T-helper 1 cell treated with Interleukin-12 subunit alpha and Interleukin-12 subunit beta and Interleukin-4 antibody, amounts not matched to agents 30 μg/mL and 1 μg/mL, for 36 hours (primary cell): Measurements from ENCODE around the gene ONECUT3.

Experiments used
- H3K27ac Mint-ChIP-seq: one replicate; pipeline ENCODE4 v1.8.0; 2021; ENCODE audit warnings: mild to moderate bottlenecking, mixed read lengths
- H3K27me3 Mint-ChIP-seq: one replicate; pipeline ENCODE4 v1.8.0; 2021; ENCODE audit warnings: low read depth, mixed read lengths
- H3K36me3 Mint-ChIP-seq: one replicate; pipeline ENCODE4 v1.8.0; 2021; ENCODE audit warnings: low read depth, mixed read lengths
- H3K4me1 Mint-ChIP-seq: one replicate; pipeline ENCODE4 v1.8.0; 2021; ENCODE audit warnings: low read depth, mixed read lengths
- H3K4me3 Mint-ChIP-seq: one replicate; pipeline ENCODE4 v1.8.0; 2021; ENCODE audit warnings: mild to moderate bottlenecking, moderate library complexity, mixed read lengths
- H3K9me3 Mint-ChIP-seq: one replicate; pipeline ENCODE4 v1.8.0; 2021; ENCODE audit warnings: mixed read lengths

The ONECUT3 gene

DNA sequence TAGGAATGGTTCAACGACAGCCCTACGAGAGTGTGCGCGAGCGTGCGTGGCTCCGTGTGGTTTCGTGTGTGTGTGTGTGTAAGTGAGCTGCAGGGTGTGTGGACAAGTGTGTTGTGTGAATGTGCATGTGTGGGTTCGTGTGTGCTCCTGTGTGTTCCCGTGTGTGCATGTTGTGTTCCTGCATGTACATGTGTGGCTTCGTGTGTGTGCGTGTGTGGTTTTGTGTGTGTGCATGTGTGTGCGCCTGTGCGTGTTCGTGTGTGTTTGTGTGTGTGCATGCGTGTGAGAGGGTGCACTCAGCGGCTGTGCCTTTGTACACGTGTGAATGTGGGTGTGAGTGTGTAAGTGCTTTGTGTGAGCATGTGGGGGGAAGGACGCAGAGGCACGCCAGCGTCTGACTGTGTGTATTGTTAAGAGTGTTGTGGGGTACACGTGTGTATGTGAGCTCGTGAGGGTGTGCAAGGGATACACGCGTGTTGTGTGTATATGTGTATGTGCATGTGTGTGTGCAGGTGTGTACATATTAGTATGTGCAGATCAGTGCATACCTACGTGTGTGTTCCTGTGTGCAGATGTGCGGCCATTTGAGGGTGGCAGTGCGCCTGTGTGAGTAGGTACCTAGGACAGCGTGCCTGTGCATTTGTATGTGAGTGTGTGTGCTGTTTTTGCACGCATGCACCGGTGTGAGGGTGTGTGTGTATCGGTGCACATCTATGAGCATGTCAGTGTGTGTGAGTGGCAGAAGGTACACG is 24.3 kb upstream of the ONECUT3 start:
- H3K4me3 Mint-ChIP-seq: no peak overlapping the region

GRCh38 chr19:1729568-1729925 is 23.8 kb upstream of the ONECUT3 start:
- no peak overlapping the region for H3K27ac Mint-ChIP-seq
- H3K4me3 Mint-ChIP-seq: no peak overlapping the region
- peaks cover 4% of the 10 kb centered on the region for H3K4me1 Mint-ChIP-seq
- no peaks in the 10 kb centered on the region for H3K9me3 Mint-ChIP-seq
- no peaks in the 10 kb centered on the region for H3K36me3 Mint-ChIP-seq
- H3K27me3 Mint-ChIP-seq: peaks cover 31% of the 10 kb centered on the region

More for the DNA sequence above, 24.3 kb upstream of the ONECUT3 start:
- Mint-ChIP-seq H3K36me3 (no peaks in the 10 kb centered on the region), H3K9me3 (no peaks in the 10 kb centered on the region), H3K4me1 (peaks cover 4% of the 10 kb centered on the region), H3K27me3 (peaks cover 32% of the 10 kb centered on the region), H3K27ac (no peak overlapping the region)

- H3K4me1 Mint-ChIP-seq: peaks cover 4% of the 10 kb centered on the region
- no peak overlapping the region for H3K27ac Mint-ChIP-seq
- peaks cover 27% of the 10 kb centered on the region for H3K27me3 Mint-ChIP-seq
- H3K9me3 Mint-ChIP-seq: no peaks in the 10 kb centered on the region
- no peaks in the 10 kb centered on the region for H3K36me3 Mint-ChIP-seq
- no peak overlapping the region for H3K4me3 Mint-ChIP-seq
Measured at GRCh38 chr19:1730157-1730556, 23.1 kb upstream of the ONECUT3 start.

DNA sequence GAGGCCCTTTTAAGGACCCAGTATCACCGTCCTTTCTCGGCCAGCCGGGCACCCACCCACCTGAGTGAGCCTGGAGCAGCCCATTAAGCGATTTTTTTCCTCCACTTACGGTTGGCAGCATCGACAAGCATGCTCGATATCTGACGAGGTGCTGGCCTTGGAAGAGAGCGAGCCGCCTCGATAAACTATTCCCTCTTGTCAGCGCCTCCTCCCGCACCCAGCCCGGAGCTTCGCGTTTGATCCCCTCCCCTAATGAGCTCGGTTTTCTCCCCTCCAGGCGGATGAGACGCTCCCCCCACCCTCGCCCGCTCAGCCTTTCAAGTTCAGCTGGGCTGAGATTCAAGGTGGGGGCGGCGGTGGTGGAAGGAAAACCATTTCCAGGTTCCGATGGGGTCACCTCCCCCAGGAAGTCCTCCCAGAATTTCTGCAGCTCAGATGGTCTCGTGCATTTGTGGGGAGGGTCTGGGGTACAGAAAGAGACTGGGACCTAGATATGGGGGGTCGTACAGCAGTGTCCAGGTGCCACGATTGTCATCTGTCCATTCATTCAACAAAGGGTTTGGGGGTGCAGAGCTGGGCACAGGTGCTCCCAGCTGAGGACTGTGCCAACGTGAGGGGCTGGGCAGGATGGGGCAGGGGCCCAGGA is 18.9 kb upstream of the ONECUT3 start:
- Mint-ChIP-seq H3K27me3 (peaks cover 23% of the 10 kb centered on the region), H3K36me3 (no peaks in the 10 kb centered on the region), H3K4me1 (no peaks in the 10 kb centered on the region), H3K27ac (no peak overlapping the region), H3K9me3 (no peaks in the 10 kb centered on the region), H3K4me3 (no peak overlapping the region)

DNA sequence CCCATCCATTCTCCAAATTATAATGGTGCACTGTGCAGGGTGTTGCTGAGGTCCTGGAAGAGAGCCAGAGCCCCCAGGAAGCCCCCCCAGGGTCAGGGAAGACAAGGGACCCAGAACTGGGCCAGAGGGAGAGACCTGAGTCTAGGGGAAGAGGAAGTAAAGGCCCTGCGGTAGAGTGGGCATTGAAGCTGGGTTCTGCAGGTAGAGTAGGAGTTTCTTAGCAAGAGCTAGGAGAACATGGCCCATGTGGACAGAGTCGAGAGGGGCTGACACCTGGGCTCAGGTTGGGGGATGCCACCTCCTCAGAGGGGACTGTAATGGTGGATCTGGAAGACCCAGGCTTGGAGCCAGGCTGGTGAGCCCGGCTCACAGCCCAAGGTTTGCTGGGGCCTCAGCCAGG is 17.0 kb upstream of the ONECUT3 start:
- no peaks in the 10 kb centered on the region for H3K36me3 Mint-ChIP-seq
- peaks cover 28% of the 10 kb centered on the region for H3K27me3 Mint-ChIP-seq
- no peak overlapping the region for H3K27ac Mint-ChIP-seq
- H3K9me3 Mint-ChIP-seq: no peaks in the 10 kb centered on the region
- no peaks in the 10 kb centered on the region for H3K4me1 Mint-ChIP-seq
- no peak overlapping the region for H3K4me3 Mint-ChIP-seq

GRCh38 chr19:1736927-1737326 is 16.4 kb upstream of the ONECUT3 start:
- Mint-ChIP-seq H3K36me3 (no peaks in the 10 kb centered on the region), H3K4me1 (no peaks in the 10 kb centered on the region), H3K27me3 (peaks cover 30% of the 10 kb centered on the region), H3K4me3 (no peak overlapping the region), H3K27ac (no peak overlapping the region), H3K9me3 (no peaks in the 10 kb centered on the region)

DNA sequence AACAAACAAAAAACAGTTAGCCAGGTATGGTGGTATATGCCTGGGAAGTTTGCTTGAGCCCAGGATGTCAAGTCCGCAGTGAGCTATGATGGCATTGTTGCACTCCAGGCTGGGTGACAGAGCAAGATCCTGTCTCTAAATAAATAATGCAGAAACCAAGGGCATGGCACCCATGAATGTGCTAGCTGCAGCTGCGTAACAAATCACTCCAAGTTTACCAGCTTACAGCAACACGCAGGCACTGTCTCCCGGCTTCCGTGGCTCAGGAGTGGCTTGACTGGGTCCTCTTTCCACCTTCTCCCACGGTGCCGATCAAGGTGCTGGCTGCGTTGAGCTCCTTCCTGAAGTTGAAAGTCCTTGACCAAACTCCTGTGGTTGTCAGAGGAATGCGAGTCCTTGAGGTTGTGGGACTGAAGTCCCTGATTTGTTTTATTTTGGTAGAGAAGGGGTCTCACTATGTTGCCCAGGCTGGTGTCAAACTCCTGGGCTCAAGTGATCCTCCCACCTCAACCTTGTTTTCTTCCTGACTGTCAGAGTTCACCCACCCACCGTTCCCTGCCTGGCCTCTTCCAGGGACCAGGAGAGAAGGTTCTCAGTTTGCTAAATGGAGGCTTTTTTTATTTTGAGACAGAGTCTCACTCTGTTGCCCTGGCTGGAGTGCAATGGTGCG is 13.2 kb upstream of the ONECUT3 start:
- no peaks in the 10 kb centered on the region for H3K9me3 Mint-ChIP-seq
- peaks cover 25% of the 10 kb centered on the region for H3K27me3 Mint-ChIP-seq
- no peak overlapping the region for H3K27ac Mint-ChIP-seq
- H3K4me3 Mint-ChIP-seq: no peak overlapping the region
- H3K4me1 Mint-ChIP-seq: no peaks in the 10 kb centered on the region
- no peaks in the 10 kb centered on the region for H3K36me3 Mint-ChIP-seq

- H3K9me3 Mint-ChIP-seq: no peaks in the 10 kb centered on the region
- H3K36me3 Mint-ChIP-seq: no peaks in the 10 kb centered on the region
- peaks cover 26% of the 10 kb centered on the region for H3K27me3 Mint-ChIP-seq
- H3K4me1 Mint-ChIP-seq: peaks cover 6% of the 10 kb centered on the region
- no peak overlapping the region for H3K4me3 Mint-ChIP-seq
- no peak overlapping the region for H3K27ac Mint-ChIP-seq
Measured at GRCh38 chr19:1742989-1743696, 10.2 kb upstream of the ONECUT3 start.

- Mint-ChIP-seq H3K4me3 (no peak overlapping the region), H3K27ac (no peak overlapping the region), H3K9me3 (no peaks in the 10 kb centered on the region), H3K4me1 (peaks cover 6% of the 10 kb centered on the region), H3K27me3 (peaks cover 26% of the 10 kb centered on the region), H3K36me3 (no peaks in the 10 kb centered on the region)
Measured at GRCh38 chr19:1744133-1744665, 9.1 kb upstream of the ONECUT3 start.

DNA sequence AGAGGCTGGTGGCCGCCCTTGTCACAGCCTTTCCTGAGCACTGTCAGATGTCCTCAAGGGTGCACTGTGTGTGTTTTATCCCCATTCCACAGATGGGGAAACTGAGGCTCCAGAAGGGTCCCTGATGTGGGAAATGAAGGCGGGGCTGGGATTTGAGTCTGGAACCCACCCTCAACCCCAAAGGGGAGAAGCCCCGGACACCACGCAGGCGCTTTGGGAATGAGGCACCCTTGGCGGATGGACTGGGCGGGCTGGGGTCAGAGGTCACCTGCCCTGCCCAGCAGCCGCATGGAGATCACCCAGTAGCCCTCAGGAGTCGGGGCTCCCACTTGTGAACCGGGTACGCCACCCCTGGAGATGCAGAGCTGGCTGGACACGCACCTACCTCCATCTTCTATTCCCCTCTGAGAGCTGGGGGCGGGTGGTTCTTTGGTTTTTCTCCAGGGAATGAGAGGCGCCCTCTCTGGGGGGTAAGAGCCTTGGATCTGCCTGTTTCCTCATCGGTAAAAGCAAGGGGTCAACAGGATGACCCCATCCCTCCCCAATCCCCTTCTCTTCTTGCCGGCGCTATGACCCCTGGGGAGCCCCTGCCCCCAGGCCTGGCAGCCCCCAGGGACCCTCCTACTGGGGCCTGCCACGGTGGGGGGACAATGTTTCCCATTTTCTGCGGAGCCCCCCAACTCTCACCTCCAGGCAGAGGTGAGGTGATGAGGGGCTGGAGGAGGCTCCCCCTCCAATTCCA is 8.3 kb upstream of the ONECUT3 start:
- Mint-ChIP-seq H3K36me3 (no peaks in the 10 kb centered on the region), H3K27ac (no peak overlapping the region), H3K9me3 (no peaks in the 10 kb centered on the region), H3K4me1 (peaks cover 7% of the 10 kb centered on the region), H3K4me3 (no peak overlapping the region), H3K27me3 (peaks cover 28% of the 10 kb centered on the region)

- H3K36me3 Mint-ChIP-seq: no peaks in the 10 kb centered on the region
- H3K27ac Mint-ChIP-seq: no peak overlapping the region
- no peak overlapping the region for H3K4me3 Mint-ChIP-seq
- H3K27me3 Mint-ChIP-seq: peaks cover 30% of the 10 kb centered on the region
- peaks cover 9% of the 10 kb centered on the region for H3K4me1 Mint-ChIP-seq
- H3K9me3 Mint-ChIP-seq: no peaks in the 10 kb centered on the region
Measured at GRCh38 chr19:1745589-1746031, 7.7 kb upstream of the ONECUT3 start.

GRCh38 chr19:1746401-1747284 is 6.7 kb upstream of the ONECUT3 start:
- Mint-ChIP-seq H3K27me3 (peaks cover 38% of the 10 kb centered on the region), H3K36me3 (no peaks in the 10 kb centered on the region), H3K27ac (no peak overlapping the region)

More at GRCh38 chr19:1746401-1747284, 6.7 kb upstream of the ONECUT3 start:
- no peak overlapping the region for H3K4me3 Mint-ChIP-seq
- H3K9me3 Mint-ChIP-seq: no peaks in the 10 kb centered on the region
- H3K4me1 Mint-ChIP-seq: peaks cover 9% of the 10 kb centered on the region
